ENCODE results near the gene CD274.
"Not testable (repeated sequence)": the region's sequence is repeated elsewhere in the genome, so short reads cannot be mapped to it uniquely, and the experiment has no call there.

CD274 gene

GRCh38 chr9:5468850-5469249, 18.5 kb downstream of the CD274 start:
- DNase-seq: no peak

GRCh38 chr9:5470122-5470521, 19.8 kb downstream of the CD274 start:
- no peak for DNase-seq

DNA sequence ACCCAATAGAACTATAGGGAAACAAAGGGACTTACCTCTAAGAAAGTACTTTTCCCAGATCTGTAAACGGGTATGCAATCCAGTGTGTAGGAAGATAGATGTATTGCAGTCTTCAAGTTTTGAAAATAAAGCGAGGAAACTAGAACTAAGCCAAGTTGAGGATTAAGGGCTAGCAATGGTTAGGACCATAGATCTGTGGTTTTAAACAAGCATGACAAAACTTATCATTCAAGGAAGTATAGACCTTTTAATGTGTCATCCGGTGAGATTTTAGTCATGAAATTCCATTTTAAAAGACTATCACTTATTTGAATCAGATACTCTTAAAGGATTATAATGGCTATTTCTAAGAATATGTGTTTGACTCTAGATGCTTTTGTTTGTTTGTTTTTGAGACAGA, 20.5 kb downstream of the CD274 start:
- no peak for DNase-seq

GRCh38 chr9:5475611-5476010, 25.3 kb downstream of the CD274 start:
- not testable (repeated sequence) for DNase-seq

DNA sequence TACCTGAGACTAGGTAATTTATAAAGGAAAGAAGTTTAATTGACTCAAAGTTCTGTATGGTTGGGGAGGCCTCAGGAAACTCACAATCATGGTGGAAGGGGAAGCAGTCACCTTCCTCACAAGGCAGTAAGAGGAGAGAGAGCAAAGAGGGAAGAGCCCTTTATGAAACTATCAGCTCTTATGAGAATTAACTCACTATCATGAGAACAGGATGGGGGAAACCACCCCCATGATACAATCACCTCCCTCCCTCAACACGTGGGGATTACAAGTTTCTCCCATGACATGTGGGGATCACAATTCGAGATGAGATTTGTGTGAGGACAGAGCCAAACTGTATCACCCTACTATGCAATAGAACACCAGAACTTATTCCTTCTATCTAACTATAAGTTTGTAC, 27.9 kb downstream of the CD274 start:
- no peak for DNase-seq

- DNase-seq: no peak
Measured at GRCh38 chr9:5479994-5480694, 29.8 kb downstream of the CD274 start.

DNA sequence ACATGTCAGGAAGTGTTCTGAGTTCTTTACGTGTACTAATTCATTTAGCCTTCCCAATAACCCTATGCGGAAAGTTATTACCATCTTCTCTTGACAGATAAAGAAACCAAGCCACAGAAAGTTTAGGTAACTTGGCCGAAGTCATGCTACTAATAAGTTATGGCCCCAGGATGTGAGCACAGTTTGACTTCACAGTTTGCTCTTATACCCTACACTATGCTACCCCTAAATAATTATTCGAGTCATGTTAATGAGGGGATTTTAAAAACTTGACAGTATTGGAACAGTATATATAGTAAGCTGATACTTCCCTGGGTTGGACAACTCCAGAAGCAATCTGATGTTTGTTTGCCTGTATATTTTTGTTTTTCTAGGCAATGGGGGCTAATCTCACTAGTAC, 30.6 kb downstream of the CD274 start:
- DNase-seq: no peak

DNA sequence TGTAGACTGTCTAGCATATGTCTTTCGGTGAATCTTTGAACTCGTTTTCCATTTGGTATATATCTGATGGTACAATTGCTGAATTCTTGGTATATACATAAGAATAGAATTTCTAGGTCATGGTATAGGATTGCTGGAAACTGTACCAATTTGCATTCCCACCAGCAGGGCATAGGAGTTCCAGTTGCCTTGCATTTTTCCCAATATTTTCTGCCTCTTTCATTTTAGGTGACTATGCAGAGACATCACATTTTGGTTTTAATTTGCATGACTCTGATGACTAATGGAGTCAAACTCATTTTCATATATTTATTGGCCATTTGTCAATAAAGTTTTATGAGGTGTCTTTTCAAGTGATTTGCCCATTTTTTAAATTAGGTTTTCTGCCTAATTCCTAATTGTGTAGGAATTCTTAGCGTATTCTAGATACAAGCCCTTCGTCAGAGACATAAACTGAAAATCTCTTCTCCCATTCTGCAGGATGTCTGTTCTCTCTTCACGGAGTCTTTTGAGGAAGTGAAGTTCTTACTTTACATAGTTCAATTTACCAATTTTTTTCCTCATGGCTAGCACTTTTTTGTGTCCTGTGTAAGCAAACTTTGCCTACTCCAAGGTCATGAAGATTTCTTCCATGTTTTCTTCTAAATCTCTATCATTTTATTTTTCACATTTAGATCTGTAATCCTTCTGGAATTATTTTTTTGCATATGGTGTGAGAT, 31.1 kb downstream of the CD274 start:
- DNase-seq: no peak

DNA sequence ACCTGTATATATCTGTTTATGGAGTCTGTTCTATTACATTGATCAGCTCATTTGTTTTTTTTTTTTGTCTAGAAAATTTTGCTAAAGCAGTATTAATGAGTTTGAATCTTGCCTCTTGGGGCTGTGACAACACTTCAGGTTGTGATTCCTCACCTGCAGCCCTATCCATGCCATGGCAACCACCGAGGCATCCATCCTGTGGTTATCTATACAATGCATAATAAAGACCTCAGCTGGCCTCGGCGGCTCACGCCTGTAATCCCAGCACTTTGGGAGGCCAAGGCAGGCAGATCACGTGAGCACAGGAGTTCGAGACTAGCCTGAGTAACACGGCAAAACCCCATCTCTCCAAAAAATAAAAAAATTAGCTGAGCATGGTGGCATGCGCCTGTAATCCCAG, 31.9 kb downstream of the CD274 start:
- no peak for DNase-seq

DNA sequence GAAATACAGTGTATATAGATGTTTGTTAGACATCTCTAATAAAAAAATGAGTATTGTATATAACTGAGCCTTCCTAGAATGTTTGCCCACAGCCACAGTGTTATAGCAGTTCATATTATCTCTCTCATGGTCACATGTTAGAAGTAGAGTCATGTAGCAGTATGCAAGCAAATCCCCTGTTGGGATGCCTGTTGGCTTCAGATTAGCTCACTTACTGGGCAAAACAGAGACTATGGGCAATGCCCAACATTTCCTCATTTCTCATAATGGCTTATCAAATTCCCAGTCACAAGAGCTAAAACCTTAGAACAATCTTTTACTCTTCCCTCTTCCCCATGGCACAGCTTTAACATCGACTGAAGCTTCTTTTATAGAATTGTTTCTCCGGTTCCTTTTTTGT, 33.0 kb downstream of the CD274 start:
- no peak for DNase-seq

DNA sequence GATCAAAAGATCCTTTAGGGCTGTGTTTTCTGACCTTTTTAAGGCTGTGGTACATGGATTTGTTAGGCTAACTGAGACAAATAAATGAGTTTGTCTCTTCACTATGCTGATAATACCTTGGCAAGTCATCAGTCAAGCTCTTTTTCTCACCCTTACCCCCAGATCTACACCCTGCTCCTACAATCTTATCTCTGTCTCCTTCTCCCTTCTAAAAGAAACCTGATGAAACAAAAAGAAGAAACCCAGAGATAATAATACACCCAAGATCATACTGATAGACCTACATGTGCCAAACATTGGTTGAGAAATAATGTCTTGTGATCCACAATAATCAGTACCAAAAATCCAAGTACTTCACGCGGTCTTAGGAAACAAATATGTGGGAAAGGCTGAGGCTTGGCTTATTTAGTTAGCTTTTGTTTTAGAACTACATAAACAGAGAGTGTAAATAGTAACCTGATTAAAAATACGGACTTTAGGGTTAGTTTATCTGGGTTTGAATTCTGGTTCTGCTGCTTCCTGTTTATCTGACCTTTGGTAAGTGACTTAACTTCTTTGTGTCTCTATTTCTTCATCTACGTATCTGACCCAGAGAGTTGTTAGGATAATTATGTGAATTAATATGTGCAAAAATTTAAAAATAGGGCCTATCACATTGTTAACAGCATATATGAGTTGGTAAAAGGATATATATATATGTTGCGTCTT, 35.2 kb downstream of the CD274 start:
- DNase-seq: no peak

DNA sequence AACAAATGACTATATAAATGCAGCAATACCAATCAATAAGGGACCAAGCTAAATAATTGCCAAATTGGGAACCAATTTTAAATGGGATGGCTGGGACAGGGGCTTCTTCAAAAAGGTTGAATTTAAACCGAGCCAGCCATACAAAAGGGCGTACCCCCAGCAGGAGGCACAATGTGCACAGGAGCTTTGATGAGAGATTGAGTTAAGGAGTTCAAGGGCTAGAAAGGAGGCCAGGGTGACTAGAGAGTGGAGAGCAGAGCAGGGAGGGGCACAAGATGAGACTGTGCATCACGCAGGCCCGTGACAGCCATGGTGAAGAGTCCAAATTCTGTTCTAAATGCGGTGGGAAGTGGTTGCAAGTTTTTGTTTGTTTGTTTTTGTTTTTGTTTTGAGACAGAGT, 36.6 kb downstream of the CD274 start:
- no peak for DNase-seq

GRCh38 chr9:5488221-5489008, 38.1 kb downstream of the CD274 start:
- DNase-seq: no peak

DNA sequence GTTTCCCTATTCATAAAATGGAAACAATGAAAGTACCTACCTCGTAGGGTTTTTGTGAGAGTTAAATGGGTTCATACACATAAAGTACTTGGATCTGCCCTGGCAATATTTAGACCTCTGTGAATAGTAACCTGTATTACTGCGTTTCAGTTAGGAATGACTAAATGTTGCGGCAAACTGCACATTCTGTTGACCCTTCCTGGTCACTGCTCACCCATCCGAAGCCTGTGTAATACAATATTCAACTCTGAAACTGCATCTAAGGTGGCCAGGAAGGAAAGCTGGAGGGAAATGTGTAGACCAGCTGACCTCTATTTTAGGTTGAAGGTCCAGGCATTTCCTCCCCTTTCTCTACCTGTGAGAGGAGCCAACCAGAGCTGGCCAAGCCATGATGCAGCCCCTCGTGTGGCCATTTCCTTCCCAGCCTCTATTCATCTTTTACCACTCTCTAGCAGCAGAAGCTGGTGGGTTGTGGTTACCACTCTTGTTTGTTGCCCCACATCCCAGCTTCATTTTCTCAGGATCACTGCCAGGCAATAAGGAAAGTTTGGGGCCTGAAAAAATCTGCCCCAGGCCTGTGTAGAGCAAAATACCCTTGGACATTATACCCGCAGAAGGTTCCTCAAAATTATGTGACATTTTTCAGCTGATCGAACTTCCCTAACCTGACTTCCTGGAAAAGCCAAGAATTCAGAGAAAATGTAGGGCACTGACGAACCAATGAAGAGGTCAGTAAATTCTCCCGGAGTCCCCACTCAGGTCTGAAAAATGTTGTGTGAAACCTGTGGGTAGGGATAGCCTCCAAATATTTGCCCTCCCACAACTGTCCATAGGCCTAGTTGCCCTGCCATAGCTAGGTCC, 39.5 kb downstream of the CD274 start:
- DNase-seq: no peak

DNA sequence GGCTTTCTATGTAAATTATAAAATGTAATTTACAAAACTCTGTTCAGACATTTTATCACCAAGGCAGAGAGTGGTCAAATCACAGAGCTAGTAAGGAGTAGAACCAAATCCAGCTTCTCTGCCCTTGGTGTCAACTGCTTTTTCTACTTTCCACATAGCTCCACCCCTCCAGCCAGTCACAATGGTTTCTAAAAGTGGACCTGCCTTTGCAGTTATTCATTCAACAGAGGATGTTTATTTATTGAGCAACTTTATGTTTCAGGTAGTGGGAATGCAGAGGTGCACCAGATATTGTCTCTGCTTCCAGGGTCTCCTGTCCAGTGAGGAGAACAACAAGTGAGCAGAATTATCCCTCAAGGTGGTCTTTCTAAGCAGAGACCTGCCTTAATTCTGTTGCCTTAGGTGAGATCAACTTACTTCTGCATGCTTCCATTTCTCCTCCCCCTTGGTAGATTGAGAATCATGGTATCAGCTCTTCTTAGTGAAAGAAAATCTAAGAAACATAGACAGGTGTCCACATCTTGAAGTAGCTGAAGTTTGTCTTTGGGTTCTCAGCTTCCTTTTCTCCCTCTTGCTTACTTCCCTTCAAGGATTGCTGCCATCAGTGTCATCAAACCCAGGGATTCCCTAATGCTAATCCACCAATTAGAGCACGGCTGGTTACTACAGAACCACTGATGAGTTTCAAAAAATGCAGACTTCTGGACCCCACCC, 42.8 kb downstream of the CD274 start:
- no peak for DNase-seq

DNA sequence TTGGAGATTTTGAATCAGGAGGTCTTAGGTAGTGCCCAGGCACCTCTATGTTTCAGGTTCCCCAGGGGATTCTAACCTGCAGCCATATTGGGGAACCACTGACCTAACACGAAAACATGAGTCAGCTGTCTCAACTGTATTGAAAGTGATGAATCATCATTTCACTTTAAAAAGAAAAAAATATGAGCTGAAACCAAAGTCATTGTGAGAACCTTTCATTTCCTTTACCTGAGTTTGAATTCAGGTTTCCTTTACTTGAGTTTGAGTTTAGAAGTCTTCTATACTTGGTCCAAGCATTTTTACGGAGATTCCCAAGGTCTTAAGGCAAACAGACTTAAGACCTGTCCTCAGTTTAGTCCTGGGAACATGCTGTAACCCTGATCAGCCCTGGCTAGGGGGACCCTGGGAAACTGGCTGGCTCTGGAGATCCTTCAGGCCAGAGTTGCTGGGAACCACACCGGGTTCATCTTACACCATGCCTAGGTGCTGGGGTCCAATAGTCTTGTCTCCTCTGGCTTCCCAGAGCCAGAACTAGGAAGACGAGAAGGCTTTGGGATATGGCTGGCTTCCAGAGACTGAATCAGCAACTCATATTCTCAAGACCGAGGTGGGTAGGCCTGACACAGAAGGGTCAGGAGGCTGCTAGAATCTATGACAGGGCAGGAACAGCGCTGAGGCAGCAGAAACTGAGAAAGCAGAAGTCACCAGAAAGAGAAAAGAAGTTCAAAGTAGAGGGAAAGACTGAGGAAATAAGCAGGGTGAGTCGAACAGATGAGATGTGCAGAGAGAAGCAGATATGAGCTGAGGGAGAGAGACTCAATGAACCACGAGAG, 43.6 kb downstream of the CD274 start:
- DNase-seq: no peak

DNA sequence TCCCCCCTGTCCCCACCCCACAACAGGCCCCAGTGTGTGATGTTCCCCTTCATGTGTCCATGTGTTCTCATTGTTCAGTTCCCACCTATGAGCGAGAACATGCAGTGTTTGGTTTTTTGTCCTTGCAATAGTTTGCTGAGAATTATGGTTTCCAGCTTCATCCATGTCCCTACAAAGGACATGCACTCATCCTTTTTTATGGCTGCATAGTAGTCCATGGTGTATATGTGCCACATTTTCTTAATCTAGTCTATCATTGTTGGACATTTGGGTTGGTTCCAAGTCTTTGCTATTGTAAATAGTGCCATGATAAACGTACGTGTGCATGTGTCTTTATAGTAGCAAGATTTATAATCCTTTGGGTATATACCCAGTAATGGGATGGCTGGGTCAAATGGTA, 44.4 kb downstream of the CD274 start:
- DNase-seq: not testable (repeated sequence)

DNA sequence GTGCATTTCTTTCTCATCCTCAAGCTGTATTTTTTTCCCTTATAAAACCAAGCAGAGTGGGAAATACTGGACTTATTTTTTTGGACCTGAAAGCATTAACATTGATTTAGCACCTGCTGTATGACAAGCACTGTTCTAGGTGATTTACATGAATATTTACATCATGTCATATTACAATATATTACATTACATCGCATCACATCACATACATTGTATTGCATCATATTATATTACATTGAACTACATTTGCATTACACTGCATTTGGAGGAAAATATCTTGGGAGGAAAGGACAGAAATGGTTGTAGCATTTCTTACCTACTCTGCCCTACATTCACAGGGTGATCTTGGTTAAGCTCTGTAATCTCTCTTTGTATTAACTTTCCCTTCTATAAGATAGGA, 48.8 kb downstream of the CD274 start:
- DNase-seq: no peak

DNA sequence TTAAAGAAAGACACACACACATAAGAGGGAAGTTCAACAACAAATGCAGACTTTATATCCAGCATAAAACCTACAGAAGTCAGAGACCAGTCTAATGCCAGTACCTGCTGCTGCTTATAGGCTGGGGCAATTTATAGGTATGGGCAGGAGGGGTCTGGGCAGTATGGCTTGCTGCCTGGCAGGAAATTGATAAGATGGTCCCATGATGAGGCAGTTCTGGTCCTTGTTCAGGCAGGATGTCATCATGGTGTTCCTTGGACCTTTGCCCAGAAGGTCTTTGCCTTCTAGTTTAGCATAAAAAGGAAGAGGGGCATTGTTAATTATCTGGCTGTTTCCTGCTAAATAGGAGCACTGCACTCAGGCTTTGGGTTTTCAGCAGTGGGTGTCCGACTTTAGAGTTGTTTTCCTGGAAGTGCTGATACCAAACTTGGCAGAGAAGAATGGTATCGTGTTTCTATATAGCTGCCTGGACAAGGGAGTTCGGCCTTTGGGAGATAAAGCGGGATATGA, 49.6 kb downstream of the CD274 start:
- no peak for DNase-seq

DNA sequence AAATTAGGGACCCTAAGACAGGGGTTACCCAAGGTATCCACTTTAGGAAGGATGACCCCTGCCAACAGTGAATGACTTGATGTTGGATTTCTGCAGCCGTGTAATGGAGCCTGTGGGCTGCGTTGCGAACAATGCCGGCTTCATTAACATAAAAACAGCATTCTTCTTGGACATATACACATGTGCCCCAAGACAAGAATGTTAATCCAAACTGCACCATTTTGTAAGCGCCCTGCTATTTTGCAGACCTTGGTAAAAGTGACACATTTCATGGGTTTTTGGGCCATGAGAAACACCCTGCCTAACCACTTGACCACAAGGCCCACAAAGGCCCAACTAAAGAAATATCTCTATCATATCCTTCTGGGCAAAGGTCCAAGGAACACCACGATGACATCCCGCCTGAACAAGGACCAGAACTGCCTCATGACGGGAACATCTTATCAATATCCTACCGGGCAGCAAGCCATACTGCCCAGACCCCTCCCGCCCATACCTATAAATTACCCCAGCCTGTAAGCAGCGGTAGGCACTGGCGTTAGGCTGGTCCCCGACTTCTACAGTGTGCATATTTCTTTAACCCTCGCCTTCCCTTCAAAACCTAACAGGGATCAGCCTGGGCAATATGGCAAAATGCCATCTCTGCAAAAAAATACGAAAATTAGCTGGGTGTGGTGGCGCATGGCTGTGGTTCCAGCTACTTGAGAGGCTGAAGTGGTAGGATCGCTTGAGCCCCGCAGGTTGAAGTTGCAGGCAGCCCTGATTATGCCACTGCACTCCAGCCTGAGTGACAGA, 50.3 kb downstream of the CD274 start:
- no peak for DNase-seq

Data from NCI-H2171 (cell line).